ENCODE results near the gene RNU1-4.
"Not testable (repeated sequence)": the region's sequence is repeated elsewhere in the genome, so short reads cannot be mapped to it uniquely, and the experiment has no call there.

The RNU1-4 gene

GRCh38 chr1:16703141-16703540 lies 37.2 kb upstream of the RNU1-4 start:
- H4K8ac ChIP-seq (ENCODE audit: low read depth, low read length); H2AK5ac ChIP-seq (ENCODE audit: low read length); H2BK5ac ChIP-seq (ENCODE audit: low read depth, low read length, poor library complexity); H3K27me3 ChIP-seq (ENCODE audit: insufficient read depth, low read length); H3K4me3 ChIP-seq (ENCODE audit: low read depth, low read length); H3K9me3 ChIP-seq (ENCODE audit: insufficient read depth, low read depth, low read length); DNase-seq; H2BK12ac ChIP-seq (ENCODE audit: low read length); H3K4me1 ChIP-seq (ENCODE audit: control insufficient read depth in 1 of 2, insufficient read depth in 2 of 2, low read length in 2 of 2); H2AFZ ChIP-seq (ENCODE audit: insufficient read depth, low read length, poor library complexity); H3K4ac ChIP-seq (ENCODE audit: low read depth, low read length); H3K9ac ChIP-seq (ENCODE audit: low read length); H4K91ac ChIP-seq (ENCODE audit: low read depth, low read length); H3K36me3 ChIP-seq (ENCODE audit: control insufficient read depth in 1 of 2, insufficient read depth in 2 of 2, low read length in 2 of 2); H3K27ac ChIP-seq (ENCODE audit: low read depth, low read length); H3K79me2 ChIP-seq (ENCODE audit: control insufficient read depth, insufficient read depth, low read length, poor library complexity); H3K14ac ChIP-seq (ENCODE audit: low read length); H3K79me1 ChIP-seq (ENCODE audit: low read length); H3K18ac ChIP-seq (ENCODE audit: low read length); H3K4me2 ChIP-seq (ENCODE audit: low read length); H2BK120ac ChIP-seq (ENCODE audit: insufficient read depth, low read length, poor library complexity); H4K12ac ChIP-seq (ENCODE audit: low read depth, low read length); H3K23ac ChIP-seq (ENCODE audit: low read length): not testable (repeated sequence)
- WGBS (ENCODE audit: extremely low coverage, insufficient coverage, insufficient read length): no CpG with 5 or more reads among the region's 7 CpGs

- not testable (repeated sequence) for H3K36me3 ChIP-seq (ENCODE audit: control insufficient read depth in 1 of 2, insufficient read depth in 2 of 2, low read length in 2 of 2); H3K4me1 ChIP-seq (ENCODE audit: control insufficient read depth in 1 of 2, insufficient read depth in 2 of 2, low read length in 2 of 2); H3K79me1 ChIP-seq (ENCODE audit: low read length); H2AK5ac ChIP-seq (ENCODE audit: low read length); H3K18ac ChIP-seq (ENCODE audit: low read length); H4K8ac ChIP-seq (ENCODE audit: low read depth, low read length); H3K9ac ChIP-seq (ENCODE audit: low read length); H3K4me2 ChIP-seq (ENCODE audit: low read length); H3K4me3 ChIP-seq (ENCODE audit: low read depth, low read length); H4K91ac ChIP-seq (ENCODE audit: low read depth, low read length); H3K23ac ChIP-seq (ENCODE audit: low read length); H3K9me3 ChIP-seq (ENCODE audit: insufficient read depth, low read depth, low read length); H3K14ac ChIP-seq (ENCODE audit: low read length); H2BK5ac ChIP-seq (ENCODE audit: low read depth, low read length, poor library complexity); H3K27ac ChIP-seq (ENCODE audit: low read depth, low read length); DNase-seq; H4K12ac ChIP-seq (ENCODE audit: low read depth, low read length); H3K4ac ChIP-seq (ENCODE audit: low read depth, low read length); H3K27me3 ChIP-seq (ENCODE audit: insufficient read depth, low read length); H2BK12ac ChIP-seq (ENCODE audit: low read length); H2AFZ ChIP-seq (ENCODE audit: insufficient read depth, low read length, poor library complexity); H3K79me2 ChIP-seq (ENCODE audit: control insufficient read depth, insufficient read depth, low read length, poor library complexity); H2BK120ac ChIP-seq (ENCODE audit: insufficient read depth, low read length, poor library complexity)
- no CpG with 5 or more reads among the region's 5 CpGs for WGBS (ENCODE audit: extremely low coverage, insufficient coverage, insufficient read length)
Measured at GRCh38 chr1:16703602-16704001, 36.7 kb upstream of the RNU1-4 start.

- not testable (repeated sequence) for H2BK5ac ChIP-seq (ENCODE audit: low read depth, low read length, poor library complexity); DNase-seq; H3K14ac ChIP-seq (ENCODE audit: low read length); H4K8ac ChIP-seq (ENCODE audit: low read depth, low read length); H3K27ac ChIP-seq (ENCODE audit: low read depth, low read length); H3K23ac ChIP-seq (ENCODE audit: low read length); H3K9ac ChIP-seq (ENCODE audit: low read length); H3K79me2 ChIP-seq (ENCODE audit: control insufficient read depth, insufficient read depth, low read length, poor library complexity); H2BK12ac ChIP-seq (ENCODE audit: low read length); H3K4me1 ChIP-seq (ENCODE audit: control insufficient read depth in 1 of 2, insufficient read depth in 2 of 2, low read length in 2 of 2); H2AK5ac ChIP-seq (ENCODE audit: low read length); H4K91ac ChIP-seq (ENCODE audit: low read depth, low read length); H3K18ac ChIP-seq (ENCODE audit: low read length); H3K27me3 ChIP-seq (ENCODE audit: insufficient read depth, low read length); H2BK120ac ChIP-seq (ENCODE audit: insufficient read depth, low read length, poor library complexity); H4K12ac ChIP-seq (ENCODE audit: low read depth, low read length); H3K79me1 ChIP-seq (ENCODE audit: low read length); H3K4me3 ChIP-seq (ENCODE audit: low read depth, low read length); H2AFZ ChIP-seq (ENCODE audit: insufficient read depth, low read length, poor library complexity); H3K4me2 ChIP-seq (ENCODE audit: low read length); H3K9me3 ChIP-seq (ENCODE audit: insufficient read depth, low read depth, low read length); H3K36me3 ChIP-seq (ENCODE audit: control insufficient read depth in 1 of 2, insufficient read depth in 2 of 2, low read length in 2 of 2); H3K4ac ChIP-seq (ENCODE audit: low read depth, low read length)
- WGBS (ENCODE audit: extremely low coverage, insufficient coverage, insufficient read length): no CpG with 5 or more reads among the region's 13 CpGs
Measured at GRCh38 chr1:16704076-16704475, 36.2 kb upstream of the RNU1-4 start.

GRCh38 chr1:16704502-16705100 lies 35.7 kb upstream of the RNU1-4 start:
- H2BK5ac ChIP-seq (ENCODE audit: low read depth, low read length, poor library complexity); H3K36me3 ChIP-seq (ENCODE audit: control insufficient read depth in 1 of 2, insufficient read depth in 2 of 2, low read length in 2 of 2); H3K79me2 ChIP-seq (ENCODE audit: control insufficient read depth, insufficient read depth, low read length, poor library complexity); H2BK120ac ChIP-seq (ENCODE audit: insufficient read depth, low read length, poor library complexity); H3K23ac ChIP-seq (ENCODE audit: low read length); H3K9ac ChIP-seq (ENCODE audit: low read length); H2BK12ac ChIP-seq (ENCODE audit: low read length); H3K18ac ChIP-seq (ENCODE audit: low read length); H4K91ac ChIP-seq (ENCODE audit: low read depth, low read length); H3K4me2 ChIP-seq (ENCODE audit: low read length); H4K8ac ChIP-seq (ENCODE audit: low read depth, low read length); H3K14ac ChIP-seq (ENCODE audit: low read length); H3K79me1 ChIP-seq (ENCODE audit: low read length); H3K27me3 ChIP-seq (ENCODE audit: insufficient read depth, low read length); H3K4ac ChIP-seq (ENCODE audit: low read depth, low read length); H3K4me1 ChIP-seq (ENCODE audit: control insufficient read depth in 1 of 2, insufficient read depth in 2 of 2, low read length in 2 of 2); H2AFZ ChIP-seq (ENCODE audit: insufficient read depth, low read length, poor library complexity); DNase-seq; H2AK5ac ChIP-seq (ENCODE audit: low read length); H3K4me3 ChIP-seq (ENCODE audit: low read depth, low read length); H3K27ac ChIP-seq (ENCODE audit: low read depth, low read length); H3K9me3 ChIP-seq (ENCODE audit: insufficient read depth, low read depth, low read length); H4K12ac ChIP-seq (ENCODE audit: low read depth, low read length): not testable (repeated sequence)
- no CpG with 5 or more reads among the region's 16 CpGs for WGBS (ENCODE audit: extremely low coverage, insufficient coverage, insufficient read length)
